Measurements from ENCODE around the gene GDF9. TPM values are rescaled to one million over a fixed set of nuclear protein-coding genes. Genes with fewer than 3 reads are reported as not detected.

The GDF9 gene
- total and polyA plus RNA-seq, 10 of the 15 experiments (the other 5 are each of a cell fraction or from before 2014, with no cell fraction given), result 0.11 to 1.5 (median 0.34) TPM

DNA sequence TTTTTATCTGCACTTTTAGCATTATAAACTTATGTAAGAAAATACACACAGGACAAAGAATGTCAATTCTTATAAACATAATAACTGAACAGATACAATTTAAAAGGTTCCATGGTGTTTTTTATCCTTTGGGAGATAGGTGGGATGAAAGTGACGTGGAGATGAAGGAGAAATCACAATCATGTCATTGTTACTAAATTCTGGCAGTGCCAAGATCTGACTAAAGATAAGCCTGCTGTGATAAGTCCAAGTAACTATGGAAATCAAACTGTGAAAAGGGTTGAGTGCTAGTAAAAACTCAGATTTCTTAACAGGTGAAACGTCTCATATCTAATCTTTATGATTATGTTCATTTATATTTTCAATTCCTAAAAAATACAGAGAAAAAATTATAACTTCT is 18.3 kb upstream of the GDF9 start:
- Histone ChIP-seq H4K20me1 (ENCODE audit: control insufficient read depth, insufficient read depth) (no peaks in the 10 kb centered on the region), H3K79me2 (ENCODE audit: control insufficient read depth, insufficient read depth, low read length) (no peaks in the 10 kb centered on the region), H3K4me3 (no peak overlapping the region), H3K27ac (ENCODE audit: control insufficient read depth, insufficient read depth) (no peak overlapping the region), H3K4me2 (ENCODE audit: control insufficient read depth, insufficient read depth) (no peak overlapping the region), H3K36me3 (ENCODE audit: control insufficient read depth in 2 of 2, insufficient read depth in 2 of 2, low read length in 1 of 2) (peaks cover 4 to 13% of the 10 kb centered on the region in 2 experiments; a peak in 3 of 4 replicates), H3K9me3 (replicated peaks; ENCODE audit: control insufficient read depth, insufficient read depth, low read length) (no peaks in the 10 kb centered on the region), H3K4me1 (ENCODE audit: control insufficient read depth, insufficient read depth, low read length) (no peaks in the 10 kb centered on the region), H3K27me3 (replicated peaks in 1 of 2; ENCODE audit: control insufficient read depth in 2 of 2, insufficient read depth in 2 of 2, low read length in 1 of 2) (no peaks in the 10 kb centered on the region), H2AFZ (ENCODE audit: control insufficient read depth, low read depth, low read length) (no peak overlapping the region), H3K9ac (ENCODE audit: control insufficient read depth, insufficient read depth, low read length) (no peak overlapping the region)
- FAIRE-seq (no peak), DNase-seq (ENCODE audit: low read depth, low spot score) (no peak), ATAC-seq (no peak)
- no TSS peak for BruUV-seq (replicated peaks)
- RAD21 ChIA-PET (ENCODE audit: unreplicated experiment), result no interaction called here
- CTCF ChIA-PET, result interaction anchor here (0.7 to 2.6 kb wide), 10 partner anchors 12 to 500 kb away, joined by 3 to 15 read pairs (median 6); no protein-coding TSS in a partner anchor
- SMC1A ChIA-PET (ENCODE audit: uncharacterized antibody, unreplicated experiment), result interaction anchor here (1.1 to 3.3 kb wide), 9 partner anchors 10 to 379 kb away, joined by 3 to 17 read pairs (median 5); partner anchors contain the start of gene SHROOM1
- TF ChIP-seq RAD21 (IDR thresholded peaks at IDR 0.05; ENCODE audit: insufficient read depth, low read depth, low read length), result no peak
- TF ChIP-seq, protein P1, sequence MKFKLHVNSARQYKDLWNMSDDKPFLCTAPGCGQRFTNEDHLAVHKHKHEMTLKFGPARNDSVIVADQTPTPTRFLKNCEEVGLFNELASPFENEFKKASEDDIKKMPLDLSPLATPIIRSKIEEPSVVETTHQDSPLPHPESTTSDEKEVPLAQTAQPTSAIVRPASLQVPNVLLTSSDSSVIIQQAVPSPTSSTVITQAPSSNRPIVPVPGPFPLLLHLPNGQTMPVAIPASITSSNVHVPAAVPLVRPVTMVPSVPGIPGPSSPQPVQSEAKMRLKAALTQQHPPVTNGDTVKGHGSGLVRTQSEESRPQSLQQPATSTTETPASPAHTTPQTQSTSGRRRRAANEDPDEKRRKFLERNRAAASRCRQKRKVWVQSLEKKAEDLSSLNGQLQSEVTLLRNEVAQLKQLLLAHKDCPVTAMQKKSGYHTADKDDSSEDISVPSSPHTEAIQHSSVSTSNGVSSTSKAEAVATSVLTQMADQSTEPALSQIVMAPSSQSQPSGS (IDR thresholded peaks at IDR 0.05; ENCODE audit: low read length), result no peak
- no peak for TF ChIP-seq FOXK2 (IDR thresholded peaks at IDR 0.05)
- no peak for TF ChIP-seq WRNIP1 (IDR thresholded peaks at IDR 0.05; ENCODE audit: borderline replicate concordance, low read depth, low read length)
- no peak for TF ChIP-seq SREBF1 (IDR thresholded peaks at IDR 0.05; ENCODE audit: low read length)
- TF ChIP-seq ESRRA (IDR thresholded peaks at IDR 0.05; ENCODE audit: low read length), result no peak
- no peak for TF ChIP-seq ZZZ3 (IDR thresholded peaks at IDR 0.05; ENCODE audit: control insufficient read depth, insufficient read length, low read depth)
- TF ChIP-seq ZNF622 (IDR thresholded peaks at IDR 0.05), result no peak
- no peak for TF ChIP-seq MLLT1 (IDR thresholded peaks at IDR 0.05)
- TF ChIP-seq FOXM1 (IDR thresholded peaks at IDR 0.05; ENCODE audit: low read depth, low read length), result no peak
- no peak for TF ChIP-seq MXI1 (IDR thresholded peaks at IDR 0.05; ENCODE audit: low read depth, low read length)
- POLR2A ChIA-PET, result no interaction called here
- WGBS (ENCODE audit: insufficient coverage, insufficient replicate concordance, low lambda C conversion rate, missing lambda C conversion rate), result 75% methylated on average over 2 of the region's 2 CpGs
- intact Hi-C loops (cut with micrococcal nuclease; ENCODE audit: unreplicated experiment), result loop anchor here (5.0 to 10.0 kb wide), 2 partner anchors 222 to 270 kb away; no protein-coding TSS in a partner anchor
- in situ Hi-C loops (cut with MboI), result loop anchor here (5.0 kb wide), 1 partner anchor 497 kb away; no protein-coding TSS in a partner anchor

Data from GM12878 (cell line).